Fibroblast of lung (primary cell): ENCODE results near the gene CYP4F3. TPM values are rescaled to one million over a fixed set of nuclear protein-coding genes. Genes with fewer than 3 reads are reported as not detected.

Experiments used
- DNase-seq, 2 donors: peaks; one replicate each; pipeline versions ENCODE4 v3.0.0 to v3.0.0-alpha.2; 2010; ENCODE audit warnings: low read depth in 2 of 2
- H2AFZ ChIP-seq: 2 replicates; pipeline ENCODE4 v1.5.1; 2012; ENCODE audit warnings: low read length, control low read depth, inconsistent platforms
- H3K27ac ChIP-seq: 2 replicates; pipeline ENCODE4 v1.5.1; 2011; ENCODE audit warnings: low read length, control low read depth; ENCODE audit not compliant: insufficient read depth
- H3K27me3 ChIP-seq: 2 replicates; pipeline ENCODE4 v1.5.1; 2011; ENCODE audit warnings: mild to moderate bottlenecking, low read length; ENCODE audit not compliant: control insufficient read depth, insufficient read depth
- H3K36me3 ChIP-seq: 2 replicates; pipeline ENCODE4 v1.5.1; 2011; ENCODE audit warnings: low read length; ENCODE audit not compliant: control insufficient read depth, insufficient read depth
- H3K4me1 ChIP-seq: 2 replicates; pipeline ENCODE4 v1.5.1; 2011; ENCODE audit warnings: low read length; ENCODE audit not compliant: control insufficient read depth, insufficient read depth; ENCODE audit errors: extremely low read depth
- H3K4me2 ChIP-seq: 2 replicates; pipeline ENCODE4 v1.5.1; 2011; ENCODE audit warnings: low read length, control low read depth; ENCODE audit not compliant: insufficient read depth; ENCODE audit errors: extremely low read depth
- H3K4me3 ChIP-seq, 4 experiments: fragments of 200-600 bp in 1 of 4; sonication (generic) in 1 of 4; replicated peaks in 1 of 4; 2 replicates each; pipeline ENCODE4 v1.5.1; 2011 to 2016; ENCODE audit warnings: low read length in 4 of 4, low read depth in 3 of 4, mild to moderate bottlenecking in 3 of 4, control low read depth in 2 of 4, inconsistent platforms in 1 of 4, mixed read lengths in 1 of 4; ENCODE audit not compliant: insufficient read depth in 1 of 4; ENCODE audit errors: control extremely low read depth in 1 of 4
- H3K79me2 ChIP-seq: 2 replicates; pipeline ENCODE4 v1.5.1; 2012; ENCODE audit warnings: mild to moderate bottlenecking, low read length, inconsistent platforms; ENCODE audit not compliant: control insufficient read depth, insufficient read depth
- H3K9ac ChIP-seq: 2 replicates; pipeline ENCODE4 v1.5.1; 2011; ENCODE audit warnings: mild to moderate bottlenecking, low read length, control low read depth; ENCODE audit not compliant: insufficient read depth
- H3K9me3 ChIP-seq: 2 replicates; pipeline ENCODE4 v1.5.1; 2012; ENCODE audit warnings: low read depth, low read length; ENCODE audit not compliant: control insufficient read depth, insufficient read depth
- H4K20me1 ChIP-seq: 2 replicates; pipeline ENCODE4 v1.5.1; 2011; ENCODE audit warnings: low read length; ENCODE audit not compliant: control insufficient read depth, insufficient read depth; ENCODE audit errors: extremely low read depth
- CTCF ChIP-seq, 2 donors: IDR thresholded peaks in 1 of 2; conservative IDR thresholded peaks in 1 of 2; 1 replicate in 1 of 2; 2 replicates in 1 of 2; pipeline ENCODE4 v1.5.1; 2011 to 2012; ENCODE audit warnings: low read length in 2 of 2, control low read depth in 1 of 2, inconsistent platforms in 1 of 2, low read depth in 1 of 2, mild to moderate bottlenecking in 1 of 2
- EZH2 ChIP-seq: IDR thresholded peaks from 2 replicates; pipeline ENCODE4 v1.5.1; 2012; ENCODE audit warnings: low read length, control low read depth, mild to moderate bottlenecking; ENCODE audit errors: missing control alignments
- polyA plus RNA-seq, 2 donors: library from polyadenylated mRNA; depleted of rRNA in 1 of 2; stranded (reverse) in 1 of 2; unstranded in 1 of 2; fragments of >200 nt; gene quantifications; 2 replicates each; pipeline ENCODE4 v1.2.1, GENCODE V29; 2011 to 2012; ENCODE audit warnings: missing spikeins in 1 of 2
- total RNA-seq: library from RNA; depleted of rRNA; stranded (reverse); fragments of >200 nt; gene quantifications from 2 replicates; pipeline ENCODE4 v1.2.1, GENCODE V29; 2014

CYP4F3 gene
- total and polyA plus RNA-seq, 2 donors (not counting 1 experiment from before 2014, with no cell fraction given): not detected

GRCh38 chr19:15669891-15670290, 29.2 kb downstream of the CYP4F3 start:
- Histone ChIP-seq H3K4me2 (no peak overlapping the region), H3K9me3 (no peaks in the 10 kb centered on the region), H3K27ac (no peak overlapping the region), H3K9ac (no peak overlapping the region), H3K4me1 (no peaks in the 10 kb centered on the region), H3K36me3 (no peaks in the 10 kb centered on the region), H3K27me3 (no peaks in the 10 kb centered on the region), H4K20me1 (no peaks in the 10 kb centered on the region), H3K4me3 (no peak overlapping the region), H2AFZ (no peak overlapping the region), H3K79me2 (no peaks in the 10 kb centered on the region)
- DNase-seq: no peak
- no peak for TF ChIP-seq EZH2
- TF ChIP-seq CTCF (conservative IDR thresholded peaks at IDR 0.05 in 1 of 2, IDR thresholded peaks at IDR 0.05 in 1 of 2; ENCODE audit: low read depth in 1 of 2, low read length in 2 of 2): no peak

- H4K20me1 ChIP-seq: no peaks in the 10 kb centered on the region
- no peaks in the 10 kb centered on the region for H3K4me1 ChIP-seq
- no peak overlapping the region for H3K9ac ChIP-seq
- H3K4me3 ChIP-seq: no peak overlapping the region
- DNase-seq: no peak
- H3K4me2 ChIP-seq: no peak overlapping the region
- no peaks in the 10 kb centered on the region for H3K79me2 ChIP-seq
- no peak overlapping the region for H3K27ac ChIP-seq
- TF ChIP-seq CTCF (conservative IDR thresholded peaks at IDR 0.05 in 1 of 2, IDR thresholded peaks at IDR 0.05 in 1 of 2; ENCODE audit: low read depth in 1 of 2, low read length in 2 of 2): no peak
- no peak for TF ChIP-seq EZH2
- no peaks in the 10 kb centered on the region for H3K36me3 ChIP-seq
- H3K27me3 ChIP-seq: no peaks in the 10 kb centered on the region
- no peak overlapping the region for H2AFZ ChIP-seq
- no peaks in the 10 kb centered on the region for H3K9me3 ChIP-seq
Measured at GRCh38 chr19:15671237-15671821, 30.6 kb downstream of the CYP4F3 start.

GRCh38 chr19:15671891-15672579, 31.3 kb downstream of the CYP4F3 start:
- TF ChIP-seq EZH2 (no peak), CTCF (conservative IDR thresholded peaks at IDR 0.05 in 1 of 2, IDR thresholded peaks at IDR 0.05 in 1 of 2; ENCODE audit: low read depth in 1 of 2, low read length in 2 of 2) (no peak)
- Histone ChIP-seq H3K4me2 (no peak overlapping the region), H3K4me1 (no peaks in the 10 kb centered on the region), H4K20me1 (no peaks in the 10 kb centered on the region), H3K9ac (no peak overlapping the region), H3K27ac (no peak overlapping the region), H2AFZ (no peak overlapping the region), H3K9me3 (no peaks in the 10 kb centered on the region), H3K4me3 (no peak overlapping the region), H3K27me3 (no peaks in the 10 kb centered on the region), H3K79me2 (no peaks in the 10 kb centered on the region), H3K36me3 (no peaks in the 10 kb centered on the region)
- DNase-seq: no peak
